Mesenchymal stem cell (in vitro differentiated cells and primary cell): ENCODE data around the gene GNAT1.

Experiments used
- DNase-seq: peaks from one replicate; pipeline ENCODE4 v3.0.0-alpha.2; 2013
- H2AFZ ChIP-seq: one replicate; pipeline ENCODE4 v1.6.1; 2013; ENCODE audit warnings: low read depth, mild to moderate bottlenecking, control low read depth, inconsistent platforms, low read length, moderate library complexity
- H2AK5ac ChIP-seq: 2 replicates; pipeline ENCODE4 v1.6.1; 2013; ENCODE audit warnings: low read length, moderate library complexity, mild to moderate bottlenecking, inconsistent platforms; ENCODE audit not compliant: severe bottlenecking
- H2BK120ac ChIP-seq: one replicate; pipeline ENCODE4 v1.6.1; 2013; ENCODE audit warnings: low read depth, mild to moderate bottlenecking, inconsistent platforms, low read length, moderate library complexity
- H2BK12ac ChIP-seq, 2 experiments: one replicate each; pipeline ENCODE4 v1.6.1; 2013; ENCODE audit warnings: inconsistent platforms in 2 of 2, low read length in 2 of 2, mild to moderate bottlenecking in 2 of 2, moderate library complexity in 2 of 2, control low read depth in 1 of 2
- H2BK15ac ChIP-seq: one replicate; pipeline ENCODE4 v1.6.1; 2013; ENCODE audit warnings: mild to moderate bottlenecking, low read depth, inconsistent platforms; ENCODE audit not compliant: poor library complexity, severe bottlenecking
- H2BK5ac ChIP-seq: 2 replicates; pipeline ENCODE4 v1.6.1; 2013; ENCODE audit warnings: low read depth, mild to moderate bottlenecking, low read length, control low read depth, inconsistent platforms; ENCODE audit not compliant: poor library complexity, severe bottlenecking
- H3K14ac ChIP-seq, 2 experiments: one replicate each; pipeline ENCODE4 v1.6.1; 2013; ENCODE audit warnings: inconsistent platforms in 2 of 2, low read length in 2 of 2, control low read depth in 1 of 2, mild to moderate bottlenecking in 1 of 2, moderate library complexity in 1 of 2
- H3K18ac ChIP-seq, 2 experiments: one replicate each; pipeline ENCODE4 v1.6.1; 2013; ENCODE audit warnings: inconsistent platforms in 2 of 2, low read length in 2 of 2, control low read depth in 1 of 2, low read depth in 1 of 2, mild to moderate bottlenecking in 1 of 2
- H3K23ac ChIP-seq, 2 experiments: one replicate each; pipeline ENCODE4 v1.6.1; 2013; ENCODE audit warnings: inconsistent platforms in 2 of 2, low read length in 2 of 2, mild to moderate bottlenecking in 2 of 2, moderate library complexity in 2 of 2, control low read depth in 1 of 2
- H3K27ac ChIP-seq: 2 replicates; pipeline ENCODE4 v1.5.1; 2013; ENCODE audit warnings: mild to moderate bottlenecking, moderate library complexity, low read length, control low read depth, inconsistent platforms; ENCODE audit not compliant: poor library complexity, severe bottlenecking
- H3K27me3 ChIP-seq, 2 experiments: 2 replicates each; pipeline versions ENCODE4 v1.6.1 to v1.7.0; 2013; ENCODE audit warnings: low read length in 2 of 2, mild to moderate bottlenecking in 2 of 2, moderate library complexity in 2 of 2, control low read depth in 1 of 2, inconsistent platforms in 1 of 2; ENCODE audit not compliant: control insufficient read depth in 1 of 2, insufficient read depth in 1 of 2
- H3K36me3 ChIP-seq, 2 experiments: 2 replicates each; pipeline versions ENCODE4 v1.6.1 to v1.7.0; 2013; ENCODE audit warnings: low read length in 2 of 2, control low read depth in 1 of 2, inconsistent platforms in 1 of 2, low read depth in 1 of 2, mild to moderate bottlenecking in 1 of 2; ENCODE audit not compliant: insufficient read depth in 2 of 2, control insufficient read depth in 1 of 2
- H3K4ac ChIP-seq, 2 experiments: one replicate each; pipeline ENCODE4 v1.6.1; 2013; ENCODE audit warnings: inconsistent platforms in 2 of 2, low read length in 2 of 2, mild to moderate bottlenecking in 2 of 2, moderate library complexity in 2 of 2, control low read depth in 1 of 2, low read depth in 1 of 2
- H3K4me1 ChIP-seq: 2 replicates; pipeline ENCODE4 v1.6.1; 2013; ENCODE audit warnings: low read depth, low read length, control low read depth; ENCODE audit not compliant: control insufficient read depth, insufficient read depth
- H3K4me2 ChIP-seq: 2 replicates; pipeline ENCODE4 v1.6.1; 2013; ENCODE audit warnings: low read length, mild to moderate bottlenecking, inconsistent platforms; ENCODE audit not compliant: poor library complexity, severe bottlenecking
- H3K4me3 ChIP-seq, 2 experiments: 2 replicates each; pipeline versions ENCODE4 v1.5.1 to v1.7.0; 2013; ENCODE audit warnings: low read length in 2 of 2, mild to moderate bottlenecking in 2 of 2, control low read depth in 1 of 2, low read depth in 1 of 2; ENCODE audit not compliant: insufficient read depth in 1 of 2
- H3K79me1 ChIP-seq: replicated peaks from 2 replicates; pipeline ENCODE4 v1.6.1; 2013; ENCODE audit warnings: mild to moderate bottlenecking, control low read depth, low read length, inconsistent platforms; ENCODE audit not compliant: poor library complexity, severe bottlenecking
- H3K9ac ChIP-seq: 2 replicates; pipeline ENCODE4 v1.7.0; 2013; ENCODE audit warnings: mild to moderate bottlenecking, low read length, moderate library complexity
- H3K9me3 ChIP-seq: 2 replicates; pipeline ENCODE4 v1.7.0; 2013; ENCODE audit warnings: mild to moderate bottlenecking, low read length; ENCODE audit not compliant: control insufficient read depth
- H4K8ac ChIP-seq: one replicate; pipeline ENCODE4 v1.6.1; 2013; ENCODE audit warnings: inconsistent platforms, mild to moderate bottlenecking, low read length, moderate library complexity
- H4K91ac ChIP-seq: one replicate; pipeline ENCODE4 v1.6.1; 2013; ENCODE audit warnings: mild to moderate bottlenecking, low read length, inconsistent platforms
- WGBS: methylation state at CpG from one replicate; pipeline ENCODE4 v1.1.7; 2013; ENCODE audit warnings: mixed read lengths; 5-methylcytosine and 5-hydroxymethylcytosine counted together

The GNAT1 gene

DNA sequence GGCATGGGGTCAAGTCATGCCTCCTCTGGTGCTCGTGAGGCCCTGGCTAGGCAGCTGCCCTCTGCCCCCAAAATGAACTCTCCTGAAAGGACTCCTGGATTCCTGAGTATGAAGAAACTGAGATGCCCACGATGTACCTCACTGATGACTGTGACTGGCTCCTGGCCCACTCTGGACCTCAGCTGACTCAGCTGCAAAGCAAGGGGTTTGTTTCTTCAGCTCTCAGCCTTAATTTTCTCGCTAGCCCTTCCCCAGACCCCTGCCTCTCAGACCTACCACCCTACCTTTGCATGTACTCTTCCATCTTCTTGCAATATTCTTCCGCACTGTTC, 39.4 kb downstream of the GNAT1 start:
- Histone ChIP-seq H2AK5ac (no peak overlapping the region), H2BK5ac (no peak overlapping the region), H4K8ac (no peak overlapping the region), H2BK12ac (no peak overlapping the region), H3K27ac (no peak overlapping the region), H3K4ac (no peak overlapping the region), H3K27me3 (no peaks in the 10 kb centered on the region), H2BK15ac (no peak overlapping the region), H3K14ac (no peak overlapping the region), H3K18ac (no peak overlapping the region), H4K91ac (no peak overlapping the region), H3K4me2 (no peak overlapping the region), H3K36me3 (no peaks in the 10 kb centered on the region), H3K9me3 (no peaks in the 10 kb centered on the region), H3K23ac (no peak overlapping the region), H3K79me1 (peaks cover 8% of the 10 kb centered on the region), H3K4me1 (peaks cover 21% of the 10 kb centered on the region), H3K9ac (no peak overlapping the region), H2AFZ (no peak overlapping the region), H3K4me3 (no peak overlapping the region), H2BK120ac (no peak overlapping the region)
- DNase-seq: no peak
- whole genome bisulfite sequencing: 91% methylated on average over 4 of the region's 4 CpGs

DNA sequence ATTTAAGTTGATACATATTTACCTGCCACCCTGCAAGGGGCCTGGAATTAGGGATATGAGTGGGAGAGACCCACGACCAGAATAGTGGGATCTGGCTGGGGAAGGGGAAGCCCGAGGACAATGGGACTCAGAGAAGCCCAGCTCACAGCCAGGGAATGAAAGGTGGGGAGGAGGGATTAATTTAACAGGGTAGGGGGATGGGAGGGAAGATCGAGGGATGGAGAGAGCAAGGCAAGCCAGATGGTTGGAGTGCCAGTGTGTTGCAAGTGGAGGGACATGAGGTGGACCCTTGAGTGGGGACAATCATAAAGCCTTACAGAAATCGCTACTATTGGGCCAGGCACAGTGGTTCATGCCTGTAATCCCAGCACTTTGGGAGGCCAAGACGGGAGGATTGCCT, 40.2 kb downstream of the GNAT1 start:
- no peak for DNase-seq
- H3K27ac ChIP-seq: no peak overlapping the region
- no peak overlapping the region for H2AK5ac ChIP-seq
- peaks cover 8% of the 10 kb centered on the region for H3K79me1 ChIP-seq
- no peaks in the 10 kb centered on the region for H3K27me3 ChIP-seq
- H3K4me3 ChIP-seq: no peak overlapping the region
- no peaks in the 10 kb centered on the region for H3K36me3 ChIP-seq
- no peak overlapping the region for H2AFZ ChIP-seq
- H3K4me1 ChIP-seq: peaks cover 18% of the 10 kb centered on the region
- no peak overlapping the region for H2BK12ac ChIP-seq
- H3K9ac ChIP-seq: no peak overlapping the region
- H4K8ac ChIP-seq: no peak overlapping the region
- no peak overlapping the region for H3K18ac ChIP-seq
- no peak overlapping the region for H2BK15ac ChIP-seq
- H3K14ac ChIP-seq: no peak overlapping the region
- H3K9me3 ChIP-seq: no peaks in the 10 kb centered on the region
- H2BK5ac ChIP-seq: no peak overlapping the region
- H4K91ac ChIP-seq: no peak overlapping the region
- no peak overlapping the region for H3K23ac ChIP-seq
- H3K4me2 ChIP-seq: no peak overlapping the region
- 86% methylated on average over 5 of the region's 5 CpGs for WGBS
- H3K4ac ChIP-seq: no peak overlapping the region
- no peak overlapping the region for H2BK120ac ChIP-seq

DNA sequence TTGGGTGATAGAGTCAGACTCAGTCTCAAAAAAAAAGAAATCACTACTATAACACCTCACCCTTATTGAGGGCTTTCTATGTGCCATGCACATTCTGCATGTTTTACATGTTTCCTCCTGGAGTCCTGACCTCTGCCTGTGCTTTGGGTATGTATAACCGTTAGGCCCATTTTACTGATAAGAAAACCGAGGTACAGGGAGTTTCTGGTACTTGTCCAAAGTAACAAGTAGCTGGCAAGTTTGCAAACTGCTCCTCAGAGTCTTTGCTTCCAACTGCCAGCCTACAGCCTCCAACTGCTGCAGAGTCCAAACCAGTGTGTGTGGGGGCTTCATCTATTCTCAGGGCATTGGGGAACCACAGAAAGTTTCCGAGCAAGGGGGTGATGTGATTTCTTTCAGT, 40.9 kb downstream of the GNAT1 start:
- WGBS: 83% methylated on average over 3 of the region's 3 CpGs

DNA sequence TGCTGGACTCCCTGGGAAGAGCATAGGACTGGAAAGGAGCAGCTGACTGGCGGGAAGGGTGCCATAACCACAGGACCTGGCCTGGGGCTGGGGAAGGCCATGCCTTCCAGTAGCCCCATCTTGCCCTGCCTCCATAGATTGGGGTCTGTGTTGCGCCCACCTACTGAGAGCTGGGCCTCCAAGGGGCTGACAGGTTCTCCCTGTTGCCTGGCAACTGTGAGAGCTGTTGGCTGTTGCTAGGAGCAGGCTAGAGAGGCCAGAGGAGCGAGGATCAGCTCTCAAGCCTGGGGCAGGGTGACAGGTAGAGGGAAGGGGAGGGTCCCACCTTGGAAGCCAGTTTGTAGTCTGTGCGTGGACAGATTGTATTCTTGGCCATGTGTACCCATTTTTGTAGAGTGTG, 41.8 kb downstream of the GNAT1 start:
- Histone ChIP-seq H3K4me2 (no peak overlapping the region), H3K14ac (no peak overlapping the region), H3K9me3 (no peaks in the 10 kb centered on the region), H3K18ac (no peak overlapping the region), H2BK5ac (no peak overlapping the region), H3K9ac (no peak overlapping the region), H4K91ac (no peak overlapping the region), H2BK120ac (no peak overlapping the region), H4K8ac (no peak overlapping the region), H3K4me1 (peaks cover 10% of the 10 kb centered on the region), H3K27ac (no peak overlapping the region), H3K27me3 (no peaks in the 10 kb centered on the region), H3K79me1 (peaks cover 8% of the 10 kb centered on the region), H2BK15ac (no peak overlapping the region), H3K36me3 (no peaks in the 10 kb centered on the region), H2AK5ac (no peak overlapping the region), H3K23ac (no peak overlapping the region), H2AFZ (no peak overlapping the region), H2BK12ac (no peak overlapping the region), H3K4ac (no peak overlapping the region), H3K4me3 (no peak overlapping the region)
- 93% methylated on average over 4 of the region's 4 CpGs for WGBS
- DNase-seq: no peak

More for the DNA sequence above, 40.9 kb downstream of the GNAT1 start:
- Histone ChIP-seq H3K79me1 (peaks cover 8% of the 10 kb centered on the region), H3K27me3 (no peaks in the 10 kb centered on the region), H3K4me2 (no peak overlapping the region), H3K4me1 (peaks cover 13% of the 10 kb centered on the region), H3K18ac (no peak overlapping the region), H3K14ac (no peak overlapping the region), H2AFZ (no peak overlapping the region), H4K8ac (no peak overlapping the region), H2AK5ac (no peak overlapping the region), H3K27ac (no peak overlapping the region), H2BK120ac (no peak overlapping the region), H3K23ac (no peak overlapping the region), H4K91ac (no peak overlapping the region), H2BK5ac (no peak overlapping the region), H3K36me3 (no peaks in the 10 kb centered on the region), H2BK12ac (no peak overlapping the region), H2BK15ac (no peak overlapping the region), H3K4ac (no peak overlapping the region), H3K4me3 (no peak overlapping the region), H3K9ac (no peak overlapping the region), H3K9me3 (no peaks in the 10 kb centered on the region)
- DNase-seq: no peak
